Measurements from ENCODE around the gene AGO1.
"Not testable (repeated sequence)": the region's sequence is repeated elsewhere in the genome, so short reads cannot be mapped to it uniquely, and the experiment has no call there.

Gene AGO1

DNA sequence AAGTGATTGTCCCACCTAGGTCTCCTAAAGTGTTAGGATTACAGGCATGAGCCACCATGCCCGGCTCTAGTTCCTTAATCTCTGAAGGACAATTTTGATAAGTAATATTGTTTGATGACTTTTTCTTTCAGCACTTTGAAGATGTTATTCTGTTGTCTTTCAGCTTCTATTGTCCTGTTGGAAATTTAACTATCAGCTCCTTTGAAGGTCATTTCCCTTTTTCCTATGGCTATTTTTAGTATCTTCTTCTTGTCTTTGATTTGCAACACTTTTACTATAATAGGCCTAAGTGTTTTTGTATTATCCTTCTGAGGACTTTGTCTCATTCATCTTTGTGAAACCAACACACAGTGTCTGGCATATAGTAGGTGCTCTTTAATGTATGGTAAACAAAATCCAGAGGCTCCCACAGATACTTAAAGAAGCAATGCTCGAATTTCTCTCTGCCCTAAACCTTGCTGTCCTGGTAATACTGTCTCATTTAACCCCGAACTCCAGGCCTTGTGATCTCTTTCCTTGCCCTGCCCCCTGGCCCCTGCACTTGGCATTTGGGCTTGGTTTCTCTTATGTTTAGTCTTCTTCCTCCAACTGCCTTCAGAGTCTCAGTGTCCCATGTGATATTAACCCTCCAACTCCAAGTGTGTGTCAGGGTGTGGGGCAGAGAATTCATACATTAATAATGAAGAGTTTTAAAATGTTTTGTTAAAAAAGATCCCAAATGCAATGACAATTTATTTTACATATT, 19.0 kb upstream of the AGO1 start:
- POLR2A ChIA-PET = no interaction called here
- CTCF ChIA-PET = interaction anchor here (1.5 kb wide), 1 partner anchor 271 kb away, joined by 3 read pairs; no protein-coding TSS in a partner anchor
- TF ChIP-seq, protein P1, sequence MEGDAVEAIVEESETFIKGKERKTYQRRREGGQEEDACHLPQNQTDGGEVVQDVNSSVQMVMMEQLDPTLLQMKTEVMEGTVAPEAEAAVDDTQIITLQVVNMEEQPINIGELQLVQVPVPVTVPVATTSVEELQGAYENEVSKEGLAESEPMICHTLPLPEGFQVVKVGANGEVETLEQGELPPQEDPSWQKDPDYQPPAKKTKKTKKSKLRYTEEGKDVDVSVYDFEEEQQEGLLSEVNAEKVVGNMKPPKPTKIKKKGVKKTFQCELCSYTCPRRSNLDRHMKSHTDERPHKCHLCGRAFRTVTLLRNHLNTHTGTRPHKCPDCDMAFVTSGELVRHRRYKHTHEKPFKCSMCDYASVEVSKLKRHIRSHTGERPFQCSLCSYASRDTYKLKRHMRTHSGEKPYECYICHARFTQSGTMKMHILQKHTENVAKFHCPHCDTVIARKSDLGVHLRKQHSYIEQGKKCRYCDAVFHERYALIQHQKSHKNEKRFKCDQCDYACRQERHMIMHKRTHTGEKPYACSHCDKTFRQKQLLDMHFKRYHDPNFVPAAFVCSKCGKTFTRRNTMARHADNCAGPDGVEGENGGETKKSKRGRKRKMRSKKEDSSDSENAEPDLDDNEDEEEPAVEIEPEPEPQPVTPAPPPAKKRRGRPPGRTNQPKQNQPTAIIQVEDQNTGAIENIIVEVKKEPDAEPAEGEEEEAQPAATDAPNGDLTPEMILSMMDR (IDR thresholded peaks at IDR 0.05; ENCODE audit: control extremely low read depth, extremely low read depth, low read depth, missing control alignments) = no peak
- DNase-seq (ENCODE audit: extremely low spot score) = no peak

DNA sequence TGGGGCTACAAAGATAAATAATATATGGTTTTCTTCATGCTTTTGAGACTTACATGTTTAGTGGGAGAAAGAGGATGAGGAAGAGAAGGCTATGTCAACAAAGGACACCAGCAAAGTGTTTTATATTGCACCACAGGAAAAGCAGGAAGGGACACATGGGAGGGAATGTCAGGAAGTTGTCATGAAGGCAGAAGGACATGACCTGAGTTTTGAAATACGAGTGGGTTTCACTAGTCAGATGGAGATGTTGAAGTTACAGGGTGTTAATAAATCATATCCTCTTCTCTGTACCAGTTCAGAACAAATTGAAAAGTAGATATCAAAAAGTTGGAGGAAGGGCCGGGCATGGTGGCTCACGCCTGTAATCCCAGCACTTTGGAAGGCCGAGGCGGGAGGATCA, 18.2 kb upstream of the AGO1 start:
- POLR2A ChIA-PET = no interaction called here
- no peak for DNase-seq (ENCODE audit: extremely low spot score)
- TF ChIP-seq, protein P1 (IDR thresholded peaks at IDR 0.05; ENCODE audit: control extremely low read depth, extremely low read depth, low read depth, missing control alignments) = no peak
- CTCF ChIA-PET = interaction anchor here (2.7 kb wide), 1 partner anchor 18 kb away, joined by 16 read pairs; the partner anchor contains the start of gene AGO1

DNA sequence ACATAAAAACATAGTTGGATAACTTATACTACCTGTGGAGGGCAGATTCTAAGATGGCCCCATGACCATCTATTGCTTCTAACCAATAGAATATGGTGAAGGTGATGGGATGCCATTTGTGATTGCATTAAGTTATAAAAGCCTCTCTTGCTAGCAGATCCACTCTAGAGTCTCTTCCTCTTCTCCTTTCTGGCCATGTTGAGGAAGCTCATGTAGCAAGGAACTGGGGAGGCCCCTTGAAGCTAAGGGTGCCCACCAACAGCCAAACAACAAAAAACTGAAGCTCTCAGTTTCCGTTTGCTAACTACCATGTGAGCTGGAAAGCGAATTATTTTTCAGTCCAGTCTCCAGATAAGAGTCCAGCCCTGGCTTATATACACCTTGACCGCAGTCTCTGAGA, 16.0 kb upstream of the AGO1 start:
- ChIA-PET POLR2A (no interaction called here), CTCF (interaction anchor here (1.5 to 2.7 kb wide), 2 partner anchors 8 to 16 kb away, joined by 6 to 16 read pairs; partner anchors contain the start of gene AGO1)
- no peak for DNase-seq (ENCODE audit: extremely low spot score)
- TF ChIP-seq, protein P1 (IDR thresholded peaks at IDR 0.05; ENCODE audit: control extremely low read depth, extremely low read depth, low read depth, missing control alignments) = no peak

DNA sequence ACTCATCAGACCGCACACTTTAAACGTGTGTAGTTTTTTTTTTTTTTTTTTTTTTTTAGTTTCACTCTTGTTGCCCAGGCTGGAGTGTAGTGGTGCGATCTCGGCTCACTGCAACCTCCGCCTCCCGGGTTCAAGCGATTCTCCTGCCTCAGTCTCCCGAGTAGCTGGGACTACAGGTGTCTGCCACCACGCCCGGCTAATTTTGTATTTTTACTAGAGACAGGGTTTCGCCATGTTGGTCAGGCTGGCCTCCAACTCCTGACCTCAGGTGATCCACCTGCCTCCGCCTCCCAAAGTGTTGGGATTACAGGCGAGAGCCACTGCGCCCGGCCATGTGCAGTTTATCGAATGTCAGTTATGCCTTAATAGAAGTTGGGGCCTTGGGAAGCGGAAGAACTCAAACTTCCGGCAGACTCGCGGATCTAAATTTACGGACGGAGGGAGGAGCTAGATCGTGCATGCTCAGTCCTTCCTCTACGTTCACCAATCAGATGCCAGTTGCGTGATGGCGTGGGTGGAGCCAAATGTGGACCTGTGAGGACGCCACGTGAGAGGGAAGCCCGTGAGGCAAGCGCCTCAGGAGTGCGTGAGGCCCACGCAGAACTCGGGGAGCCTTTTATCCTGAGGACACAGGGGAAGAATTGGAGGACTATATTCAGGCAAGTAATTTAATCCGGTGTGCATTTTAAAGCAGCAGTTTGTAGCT, 13.6 kb upstream of the AGO1 start:
- POLR2A ChIA-PET; CTCF ChIA-PET; DNase-seq (ENCODE audit: extremely low spot score): not testable (repeated sequence)

DNA sequence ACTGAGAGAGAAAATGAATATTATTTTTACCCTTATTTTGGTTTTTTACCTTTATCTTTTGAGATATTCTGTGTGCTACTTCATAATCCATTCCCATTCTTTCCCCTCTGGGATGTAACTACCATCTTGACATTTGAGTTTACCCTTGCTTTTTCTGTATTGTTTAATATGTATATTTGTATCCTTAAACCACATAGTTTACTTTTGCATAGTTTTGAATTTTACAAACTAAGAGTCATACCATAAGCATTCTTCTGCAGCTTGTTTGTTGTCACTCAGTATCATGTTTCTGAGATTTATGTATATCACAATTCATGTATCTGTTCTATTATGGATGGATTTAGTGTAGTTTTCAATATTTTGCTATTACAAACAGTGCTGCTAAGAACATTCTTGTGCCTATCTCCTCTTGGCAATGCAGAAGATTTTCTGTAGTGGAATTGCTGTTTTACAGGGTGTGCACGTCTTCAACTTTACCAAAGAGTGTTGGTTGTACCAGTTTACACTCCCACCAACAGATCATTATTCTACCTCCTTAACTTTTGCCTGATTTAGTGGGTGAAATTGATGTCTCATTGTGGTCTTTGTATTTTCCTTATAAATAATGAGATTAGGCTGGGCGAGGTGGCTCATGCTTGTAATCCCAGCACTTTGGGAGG, 12.2 kb upstream of the AGO1 start:
- TF ChIP-seq, protein P1 (IDR thresholded peaks at IDR 0.05; ENCODE audit: control extremely low read depth, extremely low read depth, low read depth, missing control alignments) = no peak
- DNase-seq (ENCODE audit: extremely low spot score) = no peak
- ChIA-PET CTCF (interaction anchor here (2.8 kb wide), 1 partner anchor 12 kb away, joined by 25 read pairs; the partner anchor contains the start of gene AGO1), POLR2A (no interaction called here)

DNA sequence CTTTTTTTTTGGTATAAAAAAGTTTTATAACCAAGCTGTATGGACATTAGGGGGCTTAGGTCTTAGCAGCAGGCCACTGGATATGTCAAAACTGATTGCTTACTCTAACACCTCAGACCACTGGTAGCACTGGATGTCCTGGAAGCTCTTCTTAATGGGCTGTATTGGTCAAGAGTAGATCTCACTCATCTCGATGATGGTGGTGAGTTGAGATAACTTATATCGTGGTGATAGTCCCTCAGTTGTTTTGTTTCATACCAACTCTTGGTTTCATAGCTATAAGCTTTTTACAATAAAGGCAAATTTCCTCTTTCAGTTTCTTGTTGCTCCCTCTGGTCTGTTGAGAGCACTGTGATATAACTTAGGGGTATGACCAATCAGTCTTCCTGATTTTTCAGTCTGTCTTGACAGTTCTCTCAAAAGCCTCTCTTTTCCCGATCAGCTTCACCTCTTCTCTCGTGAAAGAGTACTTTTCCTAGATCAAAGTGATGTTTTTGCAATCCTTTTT, 9.7 kb upstream of the AGO1 start:
- no peak for DNase-seq (ENCODE audit: extremely low spot score)
- ChIA-PET POLR2A (no interaction called here), CTCF (interaction anchor here (1.0 to 2.8 kb wide), 3 partner anchors 9 to 15 kb away, joined by 3 to 25 read pairs (median 3); partner anchors contain the start of gene AGO1)
- TF ChIP-seq, protein P1 (IDR thresholded peaks at IDR 0.05; ENCODE audit: control extremely low read depth, extremely low read depth, low read depth, missing control alignments) = no peak

DNA sequence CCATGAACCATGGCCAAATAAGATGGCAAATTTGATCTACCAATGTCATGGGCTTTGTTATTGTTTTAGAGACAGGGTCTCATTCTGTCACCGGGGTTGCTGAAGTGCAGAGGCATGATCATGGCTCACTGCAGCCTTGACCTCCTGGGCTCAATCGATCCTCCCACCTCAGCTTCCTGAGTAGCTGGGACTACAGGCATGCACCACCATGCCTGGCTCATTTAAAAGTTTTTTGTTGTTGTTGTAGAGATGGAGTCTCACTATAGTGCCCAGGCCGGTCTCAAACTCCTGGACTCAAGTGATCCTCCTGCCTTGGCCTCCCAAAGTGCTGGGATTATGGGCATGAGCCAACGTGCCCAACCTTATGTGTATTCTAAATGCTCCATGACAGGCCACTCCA, 8.9 kb upstream of the AGO1 start:
- POLR2A ChIA-PET; DNase-seq (ENCODE audit: extremely low spot score): not testable (repeated sequence)
- CTCF ChIA-PET = interaction anchor here (2.0 kb wide), 1 partner anchor 10 kb away, joined by 9 read pairs; the partner anchor contains the start of gene AGO1

Data from GM10248 (cell line).